ENCODE results near the gene CLRN1.
A peak's percentile ranks its signal among the peaks of the same experiment; 100 is the strongest.
"Not testable (repeated sequence)": the region's sequence is repeated elsewhere in the genome, so short reads cannot be mapped to it uniquely, and the experiment has no call there.

The CLRN1 gene

GRCh38 chr3:150972366-150973071 is at the start of gene CLRN1:
Gene CLRN1 (minus strand): TSS chr3:150972727. CDS start chr3:150972708, 19 bp downstream.
- DNase-seq, result no peak

- no peak for DNase-seq
Measured at GRCh38 chr3:151016478-151016795, 43.9 kb upstream of the CLRN1 start.

GRCh38 chr3:151015767-151016477 is 43.4 kb upstream of the CLRN1 start:
- no peak for DNase-seq

- no peak for DNase-seq
Measured at GRCh38 chr3:151015181-151015580, 42.7 kb upstream of the CLRN1 start.

- no peak for DNase-seq
Measured at GRCh38 chr3:151014501-151015018, 42.0 kb upstream of the CLRN1 start.

- no peak for DNase-seq
Measured at GRCh38 chr3:151012753-151013152, 40.2 kb upstream of the CLRN1 start.

GRCh38 chr3:151011427-151011826 is 38.9 kb upstream of the CLRN1 start:
- no peak for DNase-seq

GRCh38 chr3:151009981-151010380 is 37.5 kb upstream of the CLRN1 start:
- no peak for DNase-seq

GRCh38 chr3:151009430-151009829 is 36.9 kb upstream of the CLRN1 start:
- DNase-seq, result no peak

GRCh38 chr3:151008699-151009098 is 36.2 kb upstream of the CLRN1 start:
- DNase-seq, result peak in 1 of 2 experiments; percentile 4

GRCh38 chr3:151003768-151004134 is 31.2 kb upstream of the CLRN1 start:
- DNase-seq, result no peak

- DNase-seq, result no peak
Measured at GRCh38 chr3:151003029-151003767, 30.7 kb upstream of the CLRN1 start.

GRCh38 chr3:151002003-151002981 is 29.8 kb upstream of the CLRN1 start:
- DNase-seq, result no peak

GRCh38 chr3:150998996-150999395 is 26.5 kb upstream of the CLRN1 start:
- no peak for DNase-seq

- no peak for DNase-seq
Measured at GRCh38 chr3:150996731-150997130, 24.2 kb upstream of the CLRN1 start.

- DNase-seq, result no peak
Measured at GRCh38 chr3:150995510-150995909, 23.0 kb upstream of the CLRN1 start.

- DNase-seq, result no peak
Measured at GRCh38 chr3:150989208-150989607, 16.7 kb upstream of the CLRN1 start.

- DNase-seq, result not testable (repeated sequence)
Measured at GRCh38 chr3:150988395-150988794, 15.9 kb upstream of the CLRN1 start.

- DNase-seq, result peak; percentile 26 to 38
Measured at GRCh38 chr3:150985711-150986110, 13.2 kb upstream of the CLRN1 start.

GRCh38 chr3:150984066-150984465 is 11.5 kb upstream of the CLRN1 start:
- DNase-seq, result no peak

GRCh38 chr3:150978566-150979148 is 6.1 kb upstream of the CLRN1 start:
- no peak for DNase-seq

GRCh38 chr3:150975992-150976368 is 3.5 kb upstream of the CLRN1 start:
- no peak for DNase-seq
